Stimulated activated CD4-positive, alpha-beta T cell treated with anti-CD3 and anti-CD28 coated beads, Interleukin-12 subunit alpha, Interleukin-12 subunit beta, amount 100 ng/mL, for 48 hours (primary cell): Measurements from ENCODE around the gene TTLL11.

Source experiments
- DNase-seq, 3 donors: peaks; one replicate each; pipeline ENCODE4 v3.0.0-alpha.2; 2020; ENCODE audit warnings: low read depth in 2 of 3, low spot score in 1 of 3

TTLL11 gene

GRCh38 chr9:122051351-122052321 lies 41.5 kb downstream of the TTLL11 start:
- DNase-seq, result peak; percentile 57 to 66 (median 61)

- DNase-seq, result no peak
These were observed 42.9 kb downstream of the TTLL11 start for GRCh38 chr9:122050167-122050566.

DNA sequence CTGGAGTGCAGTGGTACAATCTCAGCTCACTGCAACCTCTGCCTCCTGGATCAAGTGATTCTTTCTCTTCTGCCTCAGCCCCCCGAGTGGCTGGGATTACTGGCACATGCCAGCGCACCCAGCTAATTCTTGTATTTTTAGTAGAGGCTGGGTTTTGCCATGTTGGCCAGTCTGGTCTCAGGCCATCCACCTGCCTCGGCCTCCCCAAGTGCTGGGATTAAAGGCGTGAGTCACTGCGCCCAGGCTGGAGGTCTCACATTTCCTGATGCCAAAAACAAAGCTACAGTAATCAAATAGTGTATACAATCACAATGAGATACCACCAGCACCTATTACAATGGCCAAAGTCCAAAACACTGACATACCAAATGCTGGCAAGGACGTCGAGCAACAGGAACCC lies 51.1 kb downstream of the TTLL11 start:
- no peak for DNase-seq

- DNase-seq, result no peak
These were observed 52.4 kb downstream of the TTLL11 start for GRCh38 chr9:122040561-122041242.

DNA sequence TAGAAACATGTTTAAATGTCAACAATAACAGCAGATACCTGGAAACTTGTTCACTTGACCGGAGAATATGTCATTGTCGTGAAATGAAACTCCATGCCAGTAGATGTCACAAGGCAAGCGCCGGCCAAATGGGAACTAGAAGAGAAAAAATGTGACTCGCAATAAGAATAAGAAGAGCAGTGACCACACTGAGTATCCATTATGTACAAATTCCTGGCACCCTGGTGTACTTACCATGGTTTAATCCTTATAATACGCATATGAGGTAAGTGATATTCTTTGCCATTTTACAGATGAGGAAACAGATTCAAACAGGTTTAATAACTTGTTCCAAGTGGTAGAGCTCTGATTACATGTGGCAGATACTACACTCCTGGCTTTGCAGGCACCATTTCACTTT lies 53.9 kb downstream of the TTLL11 start:
- no peak for DNase-seq

DNA sequence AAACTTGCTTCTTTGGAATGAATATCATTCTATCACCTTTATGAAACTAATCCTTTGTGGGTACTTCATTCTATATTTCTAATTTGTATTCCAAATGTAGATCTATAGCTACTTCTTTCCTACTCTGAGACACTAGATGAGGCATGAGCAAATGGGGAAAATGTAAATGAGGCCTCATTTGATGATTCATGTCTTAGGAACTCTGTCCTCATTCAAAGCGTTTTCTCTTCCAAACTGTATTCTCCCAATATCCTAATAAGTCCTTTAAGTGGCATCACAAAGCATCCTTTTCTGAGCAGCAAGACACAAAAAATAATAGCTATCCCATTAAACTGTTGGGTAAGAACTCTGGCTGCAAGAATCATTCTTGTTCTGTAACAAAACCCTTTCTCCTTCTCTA lies 56.1 kb downstream of the TTLL11 start:
- no peak for DNase-seq

- no peak for DNase-seq
These were observed 56.7 kb downstream of the TTLL11 start for GRCh38 chr9:122036408-122036807.

- no peak for DNase-seq
These were observed 59.2 kb downstream of the TTLL11 start for GRCh38 chr9:122033775-122034373.

DNA sequence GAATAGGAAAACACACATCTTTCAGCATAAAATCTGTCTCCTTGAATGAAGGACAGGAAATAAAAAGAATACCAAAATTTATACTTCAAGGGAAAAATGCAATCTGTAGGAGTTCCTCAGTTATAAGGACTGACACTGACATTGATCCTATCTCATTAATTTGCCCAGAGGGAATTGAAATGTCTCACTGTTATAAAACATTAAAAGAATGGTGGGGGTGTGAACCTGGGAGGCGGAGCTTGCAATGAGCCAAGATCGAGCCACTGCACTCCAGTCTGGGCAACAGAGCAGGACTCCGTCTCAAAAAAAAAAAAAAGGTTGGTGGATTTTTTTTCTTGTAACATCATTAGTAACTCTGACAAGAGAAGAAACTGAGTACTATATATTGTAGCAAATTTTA lies 60.8 kb downstream of the TTLL11 start:
- no peak for DNase-seq

DNA sequence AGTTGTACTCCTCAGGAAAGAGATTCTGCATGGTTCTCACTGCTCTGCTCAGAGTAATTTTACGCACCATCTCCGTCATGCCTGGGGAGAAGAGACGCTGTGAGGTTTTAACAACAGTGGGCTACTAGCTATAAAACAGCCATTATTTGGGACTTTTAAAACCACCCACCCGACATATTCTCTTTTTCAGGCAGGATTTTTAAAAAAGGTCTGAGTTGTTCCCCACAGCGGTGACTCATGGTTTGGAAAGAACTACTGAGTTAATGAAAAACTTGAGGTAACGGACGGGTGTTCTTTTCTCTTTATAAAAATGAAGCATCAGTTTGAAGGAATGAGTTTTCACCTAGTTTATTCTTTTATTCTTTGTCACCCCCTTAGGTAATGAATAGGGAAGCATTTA lies 61.3 kb downstream of the TTLL11 start:
- no peak for DNase-seq

DNA sequence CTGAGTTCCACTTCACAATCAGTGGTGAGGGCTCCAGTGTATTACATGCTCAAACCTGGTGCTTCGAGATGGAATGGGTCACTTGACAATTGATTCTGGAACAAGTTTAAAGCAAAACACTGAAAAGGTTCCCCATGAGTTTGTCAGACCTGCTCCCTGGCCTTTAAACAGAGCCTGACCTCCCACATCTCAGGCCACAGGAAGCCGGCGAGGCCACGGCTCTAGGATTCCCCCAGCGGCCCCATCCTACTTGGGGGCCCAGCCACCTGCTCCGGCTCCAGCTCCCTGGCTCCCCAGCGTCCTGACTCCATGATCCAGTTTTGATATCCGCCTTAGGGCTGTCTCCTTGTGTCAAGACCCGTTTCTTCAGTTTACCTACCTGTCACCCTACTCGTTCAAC lies 62.0 kb downstream of the TTLL11 start:
- DNase-seq, result no peak

- no peak for DNase-seq
These were observed 62.8 kb downstream of the TTLL11 start for GRCh38 chr9:122030357-122030756.

- no peak for DNase-seq
These were observed 63.2 kb downstream of the TTLL11 start for GRCh38 chr9:122029898-122030297.

GRCh38 chr9:122028089-122028488 lies 65.0 kb downstream of the TTLL11 start:
- DNase-seq, result no peak

DNA sequence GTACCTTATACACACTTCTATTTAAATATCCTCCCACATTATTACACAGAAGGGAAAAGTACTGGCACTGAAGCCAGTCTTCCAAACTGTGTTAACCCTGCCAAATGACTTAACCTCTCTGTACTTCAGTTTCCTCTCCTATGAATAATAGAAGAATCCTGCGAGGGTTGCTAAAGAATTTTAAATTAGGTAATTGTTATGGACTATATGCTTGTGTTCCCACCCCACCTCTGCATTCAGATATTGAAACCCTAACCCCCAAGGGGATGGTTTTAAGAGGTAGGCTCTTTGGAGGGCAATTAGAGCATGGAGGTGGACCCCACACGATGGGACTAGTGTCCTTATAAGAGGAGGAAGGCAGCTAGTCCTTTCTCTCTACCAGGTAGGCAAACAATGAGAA lies 72.7 kb downstream of the TTLL11 start:
- DNase-seq, result no peak

GRCh38 chr9:122016744-122017143 lies 76.4 kb downstream of the TTLL11 start:
- no peak for DNase-seq

DNA sequence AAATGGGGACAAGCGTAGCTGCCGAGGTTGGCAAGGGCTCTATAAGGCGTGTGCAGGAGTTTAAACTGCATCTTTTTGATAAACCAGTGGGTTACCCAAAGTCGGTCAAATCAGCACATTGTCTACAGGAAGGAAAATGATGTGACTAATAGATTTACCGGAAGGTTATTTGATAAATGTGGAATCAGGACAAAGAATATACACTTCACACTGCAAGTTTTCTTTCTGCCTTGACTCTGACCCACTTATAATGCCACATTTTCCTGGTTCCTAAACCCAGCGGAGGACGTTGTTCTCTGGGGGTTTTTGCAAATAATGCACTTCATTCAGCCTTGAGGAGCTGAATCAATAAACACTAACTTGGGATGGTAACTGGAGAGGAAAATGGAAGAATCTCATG lies 76.8 kb downstream of the TTLL11 start:
- DNase-seq, result no peak

DNA sequence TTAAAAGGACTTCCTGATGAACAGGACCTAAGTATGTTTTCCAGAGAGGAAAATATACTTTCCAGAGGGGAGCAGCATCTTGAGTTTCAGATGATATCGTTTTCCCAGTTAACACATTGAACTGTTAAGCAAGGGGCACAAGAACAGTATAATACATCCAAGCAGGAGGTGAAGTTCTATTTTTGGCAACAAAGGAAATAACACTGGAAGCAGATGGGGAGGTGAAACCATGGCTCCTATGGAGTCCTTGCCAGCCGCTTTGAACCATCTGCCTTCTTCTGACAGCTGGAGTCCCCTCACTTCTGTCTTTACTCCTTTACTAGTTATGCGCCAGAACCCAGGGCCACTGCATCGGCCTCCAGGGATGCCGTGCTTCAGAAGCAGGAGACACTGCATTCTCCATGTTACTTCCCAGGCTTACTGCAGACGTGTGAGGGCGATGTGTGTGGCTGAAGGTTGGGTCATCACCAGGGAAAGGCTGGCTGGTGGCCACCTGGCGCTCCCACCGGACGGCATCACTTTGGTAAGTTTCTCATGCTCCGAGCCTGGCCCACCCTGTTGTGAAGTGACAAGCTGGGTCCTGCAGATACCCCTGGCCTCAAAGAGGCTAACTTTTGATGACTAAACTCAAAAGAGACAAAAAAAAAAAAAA lies 77.8 kb downstream of the TTLL11 start:
- no peak for DNase-seq

DNA sequence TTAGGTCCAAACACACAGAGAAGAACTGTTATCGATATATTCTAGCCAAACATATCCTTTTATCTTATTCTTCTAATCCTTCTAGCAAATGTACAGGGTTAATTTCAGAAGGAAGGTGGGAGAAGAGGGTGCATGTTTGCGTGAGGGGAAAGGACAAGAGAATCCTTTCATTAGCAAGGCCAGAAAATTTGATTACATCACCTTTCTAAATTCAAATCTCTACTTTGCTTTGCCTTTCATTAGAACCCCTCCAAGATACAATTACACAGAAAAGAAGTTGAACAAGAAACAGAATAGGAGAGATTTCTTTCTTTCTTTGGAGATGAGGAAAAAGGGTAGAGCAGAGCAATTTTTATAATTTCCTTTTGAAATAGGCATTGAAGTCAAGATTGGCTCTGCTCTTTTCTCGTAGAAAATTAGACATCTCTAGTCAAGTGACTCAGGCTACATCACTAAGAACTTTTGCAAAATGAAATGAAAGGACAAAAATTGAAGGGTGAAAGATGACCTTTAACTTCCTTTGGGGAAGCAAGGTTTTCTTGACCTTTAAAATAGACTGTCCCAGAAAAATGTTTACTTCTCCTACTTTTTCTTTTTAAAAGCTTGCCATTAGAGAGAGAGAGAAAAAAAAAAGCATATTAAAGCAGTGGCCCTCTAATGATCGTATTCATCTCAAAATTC lies 81.2 kb downstream of the TTLL11 start:
- no peak for DNase-seq

- no peak for DNase-seq
These were observed 84.5 kb downstream of the TTLL11 start for GRCh38 chr9:122008559-122008958.

DNA sequence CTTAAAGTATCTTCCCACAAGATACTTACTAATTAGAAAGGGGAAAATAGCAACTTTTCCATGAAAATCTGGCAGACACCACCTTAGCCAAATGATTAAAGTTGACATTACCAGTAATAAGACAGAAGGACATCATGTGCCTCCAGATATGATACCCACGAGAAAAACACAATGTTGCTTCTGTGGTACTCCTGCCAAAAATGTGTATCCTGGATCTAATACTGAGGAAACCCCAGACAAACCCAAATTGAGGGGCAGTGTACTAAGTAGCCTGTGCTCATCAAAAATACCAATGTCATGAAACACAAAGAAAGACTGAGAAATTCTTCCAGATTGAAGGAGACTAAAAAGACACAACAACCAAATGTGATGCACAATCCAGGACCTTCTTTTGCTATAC lies 85.3 kb downstream of the TTLL11 start:
- DNase-seq, result no peak
